Ovary (tissue), 9 donors: ENCODE measurements around the gene PRICKLE3. TPM values are rescaled to one million over a fixed set of nuclear protein-coding genes. Genes with fewer than 3 reads are reported as not detected.
"Not testable (repeated sequence)": the region's sequence is repeated elsewhere in the genome, so short reads cannot be mapped to it uniquely, and the experiment has no call there.

Experiments used
- DNase-seq, 5 donors: peaks; one replicate each; pipeline ENCODE4 v3.0.0-alpha.2; 2019 to 2020
- H3K27ac ChIP-seq, 2 donors: fragments of 200-600 bp; one replicate each; pipeline versions ENCODE4 v1.5.1 to v1.8.0; 2019 to 2022
- H3K27me3 ChIP-seq: fragments of 200-600 bp; one replicate; pipeline ENCODE4 v1.8.0; 2022
- H3K36me3 ChIP-seq: fragments of 200-600 bp; sonication (generic); one replicate; pipeline ENCODE4 v1.5.1; 2019
- H3K4me1 ChIP-seq: one replicate; pipeline ENCODE4 v1.8.1; 2013; ENCODE audit warnings: mild to moderate bottlenecking, moderate library complexity; ENCODE audit not compliant: insufficient read depth
- H3K4me3 ChIP-seq: fragments of 200-600 bp; sonication (generic); one replicate; pipeline ENCODE4 v1.5.1; 2017
- H3K9me3 ChIP-seq, 2 donors: fragments of 200-600 bp in 1 of 2; sonication (generic) in 1 of 2; one replicate each; pipeline versions ENCODE4 v1.5.1 to v1.8.1; 2013 to 2019; ENCODE audit warnings: mild to moderate bottlenecking in 1 of 2, moderate library complexity in 1 of 2
- CTCF ChIP-seq, 3 donors: fragments of 450-650 bp in 2 of 3; fragments of 200-600 bp in 1 of 3; IDR thresholded peaks; one replicate each; pipeline versions ENCODE4 v1.5.1 to v1.8.0; 2016 to 2022; ENCODE audit warnings: antibody characterized with exemption in 3 of 3, mild to moderate bottlenecking in 1 of 3
- EP300 ChIP-seq: sonication (generic); formaldehyde crosslinking; IDR thresholded peaks from one replicate; pipeline ENCODE4 v1.6.1; 2017; ENCODE audit warnings: antibody characterized with exemption
- POLR2A ChIP-seq: fragments of 450-650 bp; IDR thresholded peaks from one replicate; pipeline ENCODE4 v1.6.1; 2017; ENCODE audit warnings: antibody characterized with exemption, mild to moderate bottlenecking, moderate library complexity
- WGBS, 3 donors: extraction: QIAGEN DNeasy Blood & Tissue Kit in 1 of 3; methylation state at CpG; one replicate each; pipeline versions ENCODE4 v1.1.5 to v1.1.7; 2013 to 2017; 5-methylcytosine and 5-hydroxymethylcytosine counted together
- intact Hi-C, 4 donors: fragments of 100-400 bp; cut with DNase I; formaldehyde crosslinking; loops; one replicate each; pipeline versions ENCODE4 v1.11.0 to v1.15.1; 2022 to 2023
- polyA plus RNA-seq, 2 donors: library from polyadenylated mRNA; stranded (reverse); fragments of 200-250 nt in 1 of 2; fragments of 350-450 nt in 1 of 2; fragmentation: Illumina TruSeq in 1 of 2; extraction: RNeasy Lipid Tissue Mini Kit (QIAGEN cat#74804) in 1 of 2; gene quantifications; one replicate each; pipeline ENCODE4 v1.2.3, GENCODE V29; 2013 to 2014
- total RNA-seq, 7 donors: library from RNA; depleted of rRNA in 2 of 7; stranded (reverse); fragments of >200 nt in 2 of 7; fragmentation: NEBNext Ultra II Directional in 3 of 7; extraction: Animal tissue kit (Norgen Biotek cat#: 25700) in 3 of 7; gene quantifications; one replicate each; pipeline versions ENCODE4 v1.1.0 to v1.2.4, GENCODE V29; 2016 to 2023
- donor health status: DM: no; HTN: no; CAD: no; lungs with moderate emphysema.
- donor health status: DM: no; HTN: no; CAD: no.
- donor health status: Bipolar disorder and iron deficiency.
- donor health status: DM: yes; HTN: yes; CAD: no.
- donor health status: DM: no; HTN: no; CAD: no.
- donor health status: DM: yes; HTN: yes; CAD: no.

Gene PRICKLE3
- total and polyA plus RNA-seq, 9 donors = 3.5 to 15.1 (median 11.4) TPM

- intact Hi-C loops = no loop called here
- Histone ChIP-seq H3K4me1 (peaks cover 2% of the 10 kb centered on the region), H3K4me3 (peak overlapping the region; percentile 40), H3K27ac (peak overlapping the region; percentile 92 to 97), H3K27me3 (no peaks in the 10 kb centered on the region), H3K36me3 (no peaks in the 10 kb centered on the region), H3K9me3 (no peaks in the 10 kb centered on the region)
- no peak for TF ChIP-seq EP300
- TF ChIP-seq CTCF (IDR thresholded peaks at IDR 0.05) = no peak
- TF ChIP-seq POLR2A = no peak
- DNase-seq = no peak
- 37 to 41% (median 41%) methylated on average over 18 of the region's 18 CpGs for WGBS, 3 donors
Observed at GRCh38 chrX:49155243-49155899, 30.8 kb downstream of the PRICKLE3 start.

- Histone ChIP-seq H3K27ac (no peak overlapping the region), H3K4me3 (no peak overlapping the region), H3K36me3 (no peaks in the 10 kb centered on the region), H3K9me3 (no peaks in the 10 kb centered on the region), H3K27me3 (no peaks in the 10 kb centered on the region), H3K4me1 (peaks cover 2% of the 10 kb centered on the region)
- DNase-seq = no peak
- intact Hi-C loops = no loop called here
- 82 to 84% (median 83%) methylated on average over 1 of the region's 1 CpG for WGBS, 3 donors
- TF ChIP-seq CTCF (IDR thresholded peaks at IDR 0.05) (no peak), POLR2A (no peak), EP300 (no peak)
Observed at GRCh38 chrX:49153467-49153866, 32.7 kb downstream of the PRICKLE3 start.

GRCh38 chrX:49149291-49149690 lies 36.9 kb downstream of the PRICKLE3 start:
- H3K36me3 ChIP-seq, H3K4me1 ChIP-seq, H3K4me3 ChIP-seq, H3K9me3 ChIP-seq, intact Hi-C loops, DNase-seq, H3K27ac ChIP-seq, H3K27me3 ChIP-seq: not testable (repeated sequence)
- WGBS, 3 donors = 88 to 96% (median 95%) methylated on average over 14 of the region's 14 CpGs

- H3K9me3 ChIP-seq, H3K36me3 ChIP-seq, H3K4me3 ChIP-seq, H3K27ac ChIP-seq, intact Hi-C loops, H3K4me1 ChIP-seq, DNase-seq, H3K27me3 ChIP-seq: not testable (repeated sequence)
- 82 to 88% (median 86%) methylated on average over 21 of the region's 21 CpGs for WGBS, 3 donors
Observed at GRCh38 chrX:49148390-49149100, 37.6 kb downstream of the PRICKLE3 start.

- Histone ChIP-seq H3K27ac (no peak overlapping the region), H3K4me3 (no peak overlapping the region), H3K4me1 (no peaks in the 10 kb centered on the region), H3K27me3 (no peaks in the 10 kb centered on the region), H3K36me3 (no peaks in the 10 kb centered on the region), H3K9me3 (no peaks in the 10 kb centered on the region)
- intact Hi-C loops = no loop called here
- no peak for DNase-seq
- no peak for TF ChIP-seq EP300
- TF ChIP-seq CTCF (IDR thresholded peaks at IDR 0.05) = no peak
- TF ChIP-seq POLR2A = no peak
- WGBS, 3 donors = 83 to 88% (median 85%) methylated on average over 13 of the region's 13 CpGs
Observed at GRCh38 chrX:49147936-49148335, 38.2 kb downstream of the PRICKLE3 start.
